Measurements from ENCODE around the gene JAKMIP3.

Gene JAKMIP3

GRCh38 chr10:132043861-132044695 is 21.7 kb upstream of the JAKMIP3 start:
- no peak for DNase-seq (ENCODE audit: extremely low read depth, low read depth)
- no peak for TF ChIP-seq CTCF (IDR thresholded peaks at IDR 0.05; ENCODE audit: low read depth, low read length)

- no peak for TF ChIP-seq CTCF (IDR thresholded peaks at IDR 0.05; ENCODE audit: low read depth, low read length)
- DNase-seq (ENCODE audit: extremely low read depth, low read depth) = no peak
Measured at GRCh38 chr10:132044803-132045202, 20.9 kb upstream of the JAKMIP3 start.

- DNase-seq (ENCODE audit: extremely low read depth, low read depth) = no peak
- TF ChIP-seq CTCF (IDR thresholded peaks at IDR 0.05; ENCODE audit: low read depth, low read length) = no peak
Measured at GRCh38 chr10:132045324-132045723, 20.4 kb upstream of the JAKMIP3 start.

- DNase-seq (ENCODE audit: extremely low read depth, low read depth) = no peak
- TF ChIP-seq CTCF (IDR thresholded peaks at IDR 0.05; ENCODE audit: low read depth, low read length) = no peak
Measured at GRCh38 chr10:132047575-132048293, 18.0 kb upstream of the JAKMIP3 start.

GRCh38 chr10:132048294-132048667 is 17.5 kb upstream of the JAKMIP3 start:
- TF ChIP-seq CTCF (IDR thresholded peaks at IDR 0.05; ENCODE audit: low read depth, low read length) = no peak
- no peak for DNase-seq (ENCODE audit: extremely low read depth, low read depth)

- no peak for DNase-seq (ENCODE audit: extremely low read depth, low read depth)
- no peak for TF ChIP-seq CTCF (IDR thresholded peaks at IDR 0.05; ENCODE audit: low read depth, low read length)
Measured at GRCh38 chr10:132050191-132050590, 15.6 kb upstream of the JAKMIP3 start.

- DNase-seq (ENCODE audit: extremely low read depth, low read depth) = no peak
- TF ChIP-seq CTCF (IDR thresholded peaks at IDR 0.05; ENCODE audit: low read depth, low read length) = no peak
Measured at GRCh38 chr10:132052124-132052523, 13.6 kb upstream of the JAKMIP3 start.

Measured in AG09319 (cell line).